ENCODE results near the gene ZNF865. TPM values are rescaled to one million over a fixed set of nuclear protein-coding genes. Genes with fewer than 3 reads are reported as not detected.
"Not testable (repeated sequence)": the region's sequence is repeated elsewhere in the genome, so short reads cannot be mapped to it uniquely, and the experiment has no call there.

ZNF865 gene
- total RNA-seq, 1 donor from 2014 or later: 15.0 TPM

- not testable (repeated sequence) for H3K9me3 Mint-ChIP-seq (ENCODE audit: unreplicated experiment); H3K4me2 ChIP-seq (ENCODE audit: low read length); H3K4me1 Mint-ChIP-seq (ENCODE audit: low read depth, unreplicated experiment); H3K27ac Mint-ChIP-seq (ENCODE audit: unreplicated experiment); H3K79me2 ChIP-seq (ENCODE audit: insufficient read depth, low read length); H3K4me3 Mint-ChIP-seq (ENCODE audit: unreplicated experiment); DNase-seq (ENCODE audit: low read depth); H3K9me3 ChIP-seq (ENCODE audit: insufficient read depth, low read depth, low read length); H3K27ac ChIP-seq (ENCODE audit: low read depth, low read length); H4K20me1 ChIP-seq (ENCODE audit: insufficient read depth, low read length); H3K4me1 ChIP-seq (ENCODE audit: insufficient read depth, low read length); H3K4me3 ChIP-seq (ENCODE audit: insufficient read depth, low read depth, low read length); H3K9ac ChIP-seq (ENCODE audit: low read length); H3K36me3 ChIP-seq (ENCODE audit: insufficient read depth, low read length); FAIRE-seq; H2AFZ ChIP-seq (ENCODE audit: low read depth, low read length); H3K27me3 ChIP-seq (ENCODE audit: insufficient read depth, low read length); H3K27me3 Mint-ChIP-seq (ENCODE audit: low read depth, unreplicated experiment)
- H3K36me3 Mint-ChIP-seq (ENCODE audit: low read depth, unreplicated experiment): peaks cover 10% of the 10 kb centered on the region
Measured at GRCh38 chr19:55573929-55574328, 31.5 kb upstream of the ZNF865 start.

- Mint-ChIP-seq H3K9me3 (ENCODE audit: unreplicated experiment) (no peaks in the 10 kb centered on the region), H3K27me3 (ENCODE audit: low read depth, unreplicated experiment) (no peaks in the 10 kb centered on the region), H3K36me3 (ENCODE audit: low read depth, unreplicated experiment) (peaks cover 14% of the 10 kb centered on the region), H3K4me3 (ENCODE audit: unreplicated experiment) (peak overlapping the region; percentile 70), H3K27ac (ENCODE audit: unreplicated experiment) (peak overlapping the region; percentile 78), H3K4me1 (ENCODE audit: low read depth, unreplicated experiment) (peaks cover 20% of the 10 kb centered on the region)
- FAIRE-seq: no peak
- Histone ChIP-seq H3K79me2 (ENCODE audit: insufficient read depth, low read length) (peaks cover 27% of the 10 kb centered on the region), H3K9me3 (ENCODE audit: insufficient read depth, low read depth, low read length) (no peaks in the 10 kb centered on the region), H3K27me3 (ENCODE audit: insufficient read depth, low read length) (no peaks in the 10 kb centered on the region), H3K36me3 (ENCODE audit: insufficient read depth, low read length) (peaks cover 5% of the 10 kb centered on the region), H3K9ac (ENCODE audit: low read length) (no peak overlapping the region), H3K27ac (ENCODE audit: low read depth, low read length) (no peak overlapping the region), H3K4me3 (ENCODE audit: insufficient read depth, low read depth, low read length) (no peak overlapping the region), H2AFZ (ENCODE audit: low read depth, low read length) (no peak overlapping the region), H4K20me1 (ENCODE audit: insufficient read depth, low read length) (peaks cover 12% of the 10 kb centered on the region), H3K4me1 (ENCODE audit: insufficient read depth, low read length) (peaks cover 4% of the 10 kb centered on the region), H3K4me2 (ENCODE audit: low read length) (no peak overlapping the region)
- no peak for DNase-seq (ENCODE audit: low read depth)
- no peak for TF ChIP-seq EZH2 (IDR thresholded peaks at IDR 0.05; ENCODE audit: insufficient read depth, low read length)
- no peak for TF ChIP-seq CTCF (IDR thresholded peaks at IDR 0.05; ENCODE audit: insufficient read depth, low read depth, low read length)
Measured at GRCh38 chr19:55576746-55577145, 28.7 kb upstream of the ZNF865 start.

GRCh38 chr19:55578031-55578760 is 27.3 kb upstream of the ZNF865 start:
- Histone ChIP-seq H3K79me2 (ENCODE audit: insufficient read depth, low read length) (peaks cover 27% of the 10 kb centered on the region), H3K4me2 (ENCODE audit: low read length) (no peak overlapping the region), H3K36me3 (ENCODE audit: insufficient read depth, low read length) (peaks cover 5% of the 10 kb centered on the region), H3K9me3 (ENCODE audit: insufficient read depth, low read depth, low read length) (no peaks in the 10 kb centered on the region), H3K9ac (ENCODE audit: low read length) (no peak overlapping the region), H3K27ac (ENCODE audit: low read depth, low read length) (no peak overlapping the region), H3K4me3 (ENCODE audit: insufficient read depth, low read depth, low read length) (no peak overlapping the region), H2AFZ (ENCODE audit: low read depth, low read length) (no peak overlapping the region), H3K27me3 (ENCODE audit: insufficient read depth, low read length) (no peaks in the 10 kb centered on the region), H3K4me1 (ENCODE audit: insufficient read depth, low read length) (peaks cover 4% of the 10 kb centered on the region), H4K20me1 (ENCODE audit: insufficient read depth, low read length) (peaks cover 12% of the 10 kb centered on the region)
- Mint-ChIP-seq H3K27me3 (ENCODE audit: low read depth, unreplicated experiment) (no peaks in the 10 kb centered on the region), H3K36me3 (ENCODE audit: low read depth, unreplicated experiment) (peaks cover 14% of the 10 kb centered on the region), H3K4me1 (ENCODE audit: low read depth, unreplicated experiment) (peaks cover 25% of the 10 kb centered on the region), H3K9me3 (ENCODE audit: unreplicated experiment) (no peaks in the 10 kb centered on the region), H3K4me3 (ENCODE audit: unreplicated experiment) (no peak overlapping the region), H3K27ac (ENCODE audit: unreplicated experiment) (no peak overlapping the region)
- TF ChIP-seq EZH2 (IDR thresholded peaks at IDR 0.05; ENCODE audit: insufficient read depth, low read length): no peak
- no peak for TF ChIP-seq CTCF (IDR thresholded peaks at IDR 0.05; ENCODE audit: insufficient read depth, low read depth, low read length)
- no peak for FAIRE-seq
- no peak for DNase-seq (ENCODE audit: low read depth)
